B cell (primary cell): ENCODE measurements around the gene KIF1A. TPM values are rescaled to one million over a fixed set of nuclear protein-coding genes. Genes with fewer than 3 reads are reported as not detected.

ENCODE experiments used
- ATAC-seq: fragments of 200-7000 bp; cut with Tn5 transposase; one replicate; pipeline ENCODE4 v1.10.0; 2021; ENCODE audit warnings: low read depth, mild to moderate bottlenecking, moderate number of reproducible peaks, moderate library complexity
- CTCF ChIA-PET: fragments of 350-600 bp; sonication (Branson Sonifier 250); formaldehyde crosslinking; loops from one replicate; lab custom pipeline; 2021; ENCODE audit warnings: antibody characterized with exemption, inconsistent platforms; lab: Charles Lee
- POLR2A ChIA-PET: fragments of 350-600 bp; sonication (Branson Sonifier 250); formaldehyde crosslinking; loops from one replicate; lab custom pipeline; 2021; ENCODE audit warnings: antibody characterized with exemption; lab: Charles Lee
- DNase-seq: peaks from one replicate; pipeline ENCODE4 v3.0.0; 2013
- H2AFZ ChIP-seq: 2 replicates; pipeline ENCODE4 v1.6.1; 2012; ENCODE audit warnings: mild to moderate bottlenecking, low read depth, low read length; ENCODE audit not compliant: insufficient read depth, poor library complexity, severe bottlenecking
- H3K27ac ChIP-seq, 2 donors: 1 replicate in 1 of 2; 2 replicates in 1 of 2; pipeline ENCODE4 v1.5.1; 2012 to 2013; ENCODE audit warnings: low read length in 2 of 2, mild to moderate bottlenecking in 2 of 2, moderate library complexity in 1 of 2
- H3K27me3 ChIP-seq, 4 experiments: fragments of 200-600 bp in 1 of 4; sonication (generic) in 1 of 4; replicated peaks in 1 of 4; 1 replicate in 2 of 4; 2 replicates in 2 of 4; pipeline versions ENCODE4 v1.6.1 to v1.7.0; 2013 to 2016; ENCODE audit warnings: low read length in 3 of 4, mild to moderate bottlenecking in 2 of 4, mixed read lengths in 1 of 4, moderate library complexity in 1 of 4; ENCODE audit not compliant: insufficient read depth in 4 of 4, control insufficient read depth in 3 of 4; ENCODE audit errors: control extremely low read depth in 1 of 4
- H3K36me3 ChIP-seq, 2 experiments: replicated peaks in 1 of 2; 1 replicate in 1 of 2; 2 replicates in 1 of 2; pipeline versions ENCODE4 v1.6.1 to v1.7.1; 2013; ENCODE audit warnings: low read length in 1 of 2; ENCODE audit not compliant: insufficient read depth in 2 of 2, control insufficient read depth in 1 of 2; ENCODE audit errors: control extremely low read depth in 1 of 2, extremely low read depth in 1 of 2
- H3K4me1 ChIP-seq, 2 donors: fragments of 200-600 bp in 1 of 2; sonication (generic) in 1 of 2; 1 replicate in 1 of 2; 2 replicates in 1 of 2; pipeline versions ENCODE4 v1.5.1 to v1.6.1; 2013 to 2017; ENCODE audit warnings: low read length in 2 of 2; ENCODE audit not compliant: control insufficient read depth in 2 of 2, insufficient read depth in 2 of 2
- H3K4me2 ChIP-seq: replicated peaks from 2 replicates; pipeline ENCODE3; 2012; ENCODE audit warnings: mild to moderate bottlenecking, low read depth, low read length; ENCODE audit not compliant: poor library complexity, severe bottlenecking
- H3K4me3 ChIP-seq, 5 experiments: fragments of 200-600 bp in 1 of 5; sonication (generic) in 1 of 5; 1 replicate in 3 of 5; 2 replicates in 2 of 5; pipeline versions ENCODE4 v1.5.1 to v1.7.0; 2011 to 2016; ENCODE audit warnings: low read length in 4 of 5, mild to moderate bottlenecking in 4 of 5, low read depth in 2 of 5, control low read depth in 1 of 5, moderate library complexity in 1 of 5; ENCODE audit not compliant: insufficient read depth in 1 of 5; ENCODE audit errors: control extremely low read depth in 1 of 5, extremely low read depth in 1 of 5
- H3K79me2 ChIP-seq: fragments of 200-600 bp; sonication (generic); one replicate; pipeline ENCODE4 v1.6.0; 2016; ENCODE audit warnings: low read length; ENCODE audit not compliant: control insufficient read depth, insufficient read depth
- H3K9ac ChIP-seq: fragments of 200-600 bp; sonication (generic); 2 replicates; pipeline ENCODE4 v1.6.1; 2017; ENCODE audit warnings: mild to moderate bottlenecking, low read length, moderate library complexity
- H3K9me3 ChIP-seq, 3 donors: one replicate each; pipeline versions ENCODE4 v1.6.1 to v1.7.1; 2013; ENCODE audit warnings: low read length in 2 of 3; ENCODE audit not compliant: control insufficient read depth in 2 of 3, insufficient read depth in 1 of 3; ENCODE audit errors: control extremely low read depth in 1 of 3
- H4K20me1 ChIP-seq: 2 replicates; pipeline ENCODE4 v1.6.0; 2012; ENCODE audit warnings: mild to moderate bottlenecking, low read length; ENCODE audit not compliant: insufficient read depth, control insufficient read depth, poor library complexity, severe bottlenecking
- H3K27ac Mint-ChIP-seq: one replicate; pipeline ENCODE4 v1.8.0; 2021; ENCODE audit warnings: mixed read lengths
- H3K27me3 Mint-ChIP-seq: one replicate; pipeline ENCODE4 v1.8.0; 2021; ENCODE audit warnings: mixed read lengths
- H3K4me1 Mint-ChIP-seq: one replicate; pipeline ENCODE4 v1.8.0; 2021; ENCODE audit warnings: mixed read lengths
- H3K4me3 Mint-ChIP-seq: one replicate; pipeline ENCODE4 v1.8.0; 2021; ENCODE audit warnings: mixed read lengths
- H3K9me3 Mint-ChIP-seq: one replicate; pipeline ENCODE4 v1.8.0; 2022; ENCODE audit warnings: mixed read lengths; ENCODE audit not compliant: insufficient read depth
- CTCF ChIP-seq: fragments of 200-600 bp; IDR thresholded peaks from one replicate; pipeline ENCODE4 v1.8.0; 2022; ENCODE audit warnings: antibody characterized with exemption, mild to moderate bottlenecking
- EZH2 ChIP-seq: IDR thresholded peaks from 2 replicates; pipeline ENCODE4 v1.6.1; 2012; ENCODE audit warnings: borderline replicate concordance, low read depth, mild to moderate bottlenecking, moderate library complexity, low read length; ENCODE audit not compliant: insufficient read depth, poor library complexity, severe bottlenecking
- WGBS: methylation state at CpG from one replicate; pipeline ENCODE4 v1.1.5; 2013; ENCODE audit warnings: missing lambda C conversion rate; ENCODE audit not compliant: insufficient coverage; 5-methylcytosine and 5-hydroxymethylcytosine counted together
- intact Hi-C: fragments of 100-400 bp; cut with micrococcal nuclease; formaldehyde crosslinking; loops from one replicate; pipeline ENCODE4 v1.10.0; 2022
- polyA plus RNA-seq: library from polyadenylated mRNA; depleted of rRNA; stranded (reverse); fragments of >200 nt; gene quantifications from 2 replicates; pipeline ENCODE4 v1.2.3, GENCODE V29; 2012
- total RNA-seq, 2 donors: library from RNA; stranded (reverse); fragments of 120-200 nt in 1 of 2; gene quantifications; 1 replicate in 1 of 2; 2 replicates in 1 of 2; pipeline versions ENCODE4 v1.2.3 to v1.2.4, GENCODE V29; 2013 to 2022

KIF1A gene
- total and polyA plus RNA-seq, 2 donors (not counting 1 experiment from before 2014, with no cell fraction given) = not detected

GRCh38 chr2:240817496-240818292, 2.3 kb downstream of the KIF1A start:
- ChIA-PET POLR2A (no interaction called here), CTCF (no interaction called here)
- no peak overlapping the region for H2AFZ ChIP-seq
- Mint-ChIP-seq H3K27ac (no peak overlapping the region), H3K9me3 (no peaks in the 10 kb centered on the region), H3K4me3 (no peak overlapping the region), H3K27me3 (peaks cover 39% of the 10 kb centered on the region), H3K4me1 (peaks cover 13% of the 10 kb centered on the region)
- TF ChIP-seq CTCF = no peak
- no peak for TF ChIP-seq EZH2
- H3K4me1 ChIP-seq = peaks cover 15 to 23% of the 10 kb centered on the region in 2 donors
- H3K79me2 ChIP-seq = no peaks in the 10 kb centered on the region
- peaks cover 0 to 25% (median 0%) of the 10 kb centered on the region in 3 donors for H3K9me3 ChIP-seq
- 87% methylated on average over 18 of the region's 19 CpGs for WGBS
- no peak overlapping the region for H3K4me3 ChIP-seq
- no peak overlapping the region for H3K27ac ChIP-seq
- H4K20me1 ChIP-seq = no peaks in the 10 kb centered on the region
- ATAC-seq (no peak), DNase-seq (no peak)
- intact Hi-C loops = no loop called here
- H3K36me3 ChIP-seq = no peaks in the 10 kb centered on the region
- no peak overlapping the region for H3K4me2 ChIP-seq
- H3K9ac ChIP-seq = no peak overlapping the region
- H3K27me3 ChIP-seq = peaks cover 0 to 46% (median 18%) of the 10 kb centered on the region in 4 experiments
